NCI-H2227 (cell line): ENCODE measurements around the gene ARIH1.

Experiments used
- DNase-seq: peaks from one replicate; lab custom pipeline; 2025; ENCODE audit not compliant: unreplicated experiment; lab: John Stamatoyannopoulos, UW

The ARIH1 gene

GRCh38 chr15:72486144-72486543 is 12.0 kb downstream of the ARIH1 start:
- DNase-seq, result no peak

DNA sequence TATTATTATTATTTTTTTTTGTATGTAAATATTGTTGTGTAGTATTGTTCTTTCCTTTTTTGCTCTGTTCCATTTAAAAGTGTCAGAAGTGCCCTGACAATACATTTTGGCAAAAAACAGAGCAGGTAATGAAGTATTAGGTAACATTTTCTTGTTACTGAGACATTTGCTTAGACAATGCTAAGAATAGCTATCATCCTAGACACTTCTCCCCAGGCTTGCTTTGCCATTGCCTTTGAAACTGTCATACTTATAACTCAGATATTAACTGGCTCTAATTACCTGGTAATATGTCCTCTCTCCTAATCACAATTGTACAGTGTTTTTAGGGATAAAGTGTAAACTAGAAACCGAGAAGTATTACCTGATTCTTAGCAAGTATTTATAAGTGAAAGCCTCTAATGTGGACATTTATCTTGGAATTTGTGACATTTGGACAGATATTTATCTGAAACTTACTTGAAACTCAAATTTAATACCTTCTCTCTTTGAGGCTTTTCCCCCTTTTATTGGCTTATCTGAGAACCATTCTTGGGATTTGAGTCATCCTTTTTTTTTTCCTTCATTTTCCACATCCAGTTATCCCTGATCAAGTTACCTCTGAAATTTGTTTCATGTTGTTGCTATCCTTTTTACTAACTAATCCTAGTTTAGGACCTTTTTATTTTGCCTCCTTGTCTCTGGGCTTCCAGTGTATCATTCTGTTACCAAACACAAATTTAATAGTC is 13.1 kb downstream of the ARIH1 start:
- no peak for DNase-seq

DNA sequence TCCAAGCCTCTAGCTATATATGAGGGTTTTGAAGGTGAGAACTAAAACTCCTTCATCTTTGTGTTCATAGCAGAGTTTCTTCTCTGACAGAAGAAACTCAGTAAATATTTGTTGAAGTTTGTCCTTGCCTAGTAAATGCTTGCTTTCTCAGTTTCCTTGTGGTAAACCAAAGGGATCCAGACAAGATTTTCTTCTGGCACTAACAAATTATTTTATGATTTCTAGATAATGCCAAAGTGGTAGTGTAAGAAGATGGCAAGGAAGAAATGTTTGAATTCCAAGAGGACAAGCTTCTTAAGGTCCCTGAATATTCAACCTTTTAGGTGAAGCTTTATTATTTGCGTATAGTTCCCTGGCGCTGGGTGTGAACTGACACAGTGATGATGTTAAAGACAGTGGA is 14.4 kb downstream of the ARIH1 start:
- no peak for DNase-seq

- DNase-seq, result no peak
Measured at GRCh38 chr15:72489943-72490554, 15.9 kb downstream of the ARIH1 start.

- DNase-seq, result no peak
Measured at GRCh38 chr15:72491768-72492167, 17.6 kb downstream of the ARIH1 start.

- no peak for DNase-seq
Measured at GRCh38 chr15:72492733-72493132, 18.6 kb downstream of the ARIH1 start.

- DNase-seq, result no peak
Measured at GRCh38 chr15:72493220-72493619, 19.1 kb downstream of the ARIH1 start.

- DNase-seq, result no peak
Measured at GRCh38 chr15:72495007-72495406, 20.9 kb downstream of the ARIH1 start.

DNA sequence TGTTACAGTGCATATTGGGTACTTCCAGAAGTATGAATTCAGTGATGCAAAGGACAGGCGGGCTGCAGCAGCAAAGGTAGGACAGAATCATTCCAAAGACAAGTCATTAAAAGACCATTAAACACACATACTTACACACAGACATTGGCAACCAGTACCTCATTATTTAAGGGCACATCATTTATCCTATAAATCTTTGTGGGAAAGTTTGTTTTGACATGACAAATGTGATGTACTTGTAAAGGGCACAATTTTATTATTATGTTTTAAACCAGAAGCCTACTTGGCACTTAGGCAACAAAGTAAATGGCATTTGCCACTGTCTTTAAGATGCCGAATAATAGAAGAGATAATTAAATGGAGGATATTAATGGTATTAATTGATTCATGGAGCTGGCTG is 22.7 kb downstream of the ARIH1 start:
- no peak for DNase-seq

DNA sequence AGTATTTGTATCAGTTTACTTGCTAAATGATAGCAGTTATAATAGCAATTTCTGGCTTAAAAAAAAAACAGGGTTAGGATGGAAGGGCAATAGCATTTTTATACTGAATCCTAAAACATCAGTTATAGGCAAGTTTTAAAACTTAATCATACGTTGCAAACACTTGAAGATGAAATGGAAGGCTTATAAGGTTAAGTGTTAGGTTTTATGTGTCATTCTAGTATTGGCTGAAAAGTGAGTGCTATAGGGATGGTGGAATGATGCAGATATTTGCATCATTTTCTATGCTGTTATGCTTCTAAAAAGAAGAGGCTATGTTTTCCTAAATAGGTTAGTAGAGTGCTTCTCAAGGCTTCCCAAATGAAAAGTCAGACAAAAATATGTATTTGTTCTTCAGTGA is 23.3 kb downstream of the ARIH1 start:
- DNase-seq, result no peak

GRCh38 chr15:72502220-72502809 is 28.2 kb downstream of the ARIH1 start:
- DNase-seq, result no peak

DNA sequence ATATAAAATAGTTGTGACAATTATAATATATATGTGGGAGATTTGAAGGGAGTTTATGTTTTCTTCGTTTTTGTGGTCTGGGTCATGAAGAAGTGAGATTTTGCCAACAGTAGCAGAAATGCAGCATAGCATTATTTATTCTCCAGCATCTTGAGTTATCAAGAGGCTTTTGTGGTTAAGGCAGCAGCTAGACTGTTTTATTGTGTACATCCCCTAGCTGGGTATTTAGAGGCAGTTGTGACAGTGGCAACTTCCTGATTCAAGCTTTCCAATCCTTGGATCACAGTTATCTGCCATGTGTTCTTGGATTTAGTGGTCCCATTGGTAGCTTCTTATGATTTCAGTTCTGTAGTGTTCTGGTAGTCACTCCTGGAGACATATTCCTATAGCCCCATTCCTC is 29.0 kb downstream of the ARIH1 start:
- no peak for DNase-seq

- DNase-seq, result no peak
Measured at GRCh38 chr15:72507402-72508092, 33.4 kb downstream of the ARIH1 start.

DNA sequence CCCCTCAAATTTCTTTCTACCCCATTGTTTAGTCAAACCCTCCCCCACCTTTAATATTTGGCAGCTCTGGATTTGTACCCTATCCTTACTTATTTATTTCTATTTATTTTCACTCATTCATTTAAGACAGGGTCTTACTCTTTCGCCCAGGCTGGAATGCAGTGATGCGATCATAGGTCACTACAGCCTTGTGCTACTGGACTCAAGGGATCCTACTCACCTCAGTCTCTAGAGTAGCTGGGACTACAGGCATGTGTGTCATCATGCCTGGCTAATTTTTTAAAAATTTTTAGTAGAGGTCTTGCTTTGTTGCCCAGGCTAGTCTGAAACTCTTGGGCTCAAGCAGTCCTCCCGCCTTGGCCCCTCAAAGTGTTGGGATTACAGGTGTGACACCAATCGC is 35.4 kb downstream of the ARIH1 start:
- DNase-seq, result no peak

- no peak for DNase-seq
Measured at GRCh38 chr15:72511536-72511935, 37.4 kb downstream of the ARIH1 start.

DNA sequence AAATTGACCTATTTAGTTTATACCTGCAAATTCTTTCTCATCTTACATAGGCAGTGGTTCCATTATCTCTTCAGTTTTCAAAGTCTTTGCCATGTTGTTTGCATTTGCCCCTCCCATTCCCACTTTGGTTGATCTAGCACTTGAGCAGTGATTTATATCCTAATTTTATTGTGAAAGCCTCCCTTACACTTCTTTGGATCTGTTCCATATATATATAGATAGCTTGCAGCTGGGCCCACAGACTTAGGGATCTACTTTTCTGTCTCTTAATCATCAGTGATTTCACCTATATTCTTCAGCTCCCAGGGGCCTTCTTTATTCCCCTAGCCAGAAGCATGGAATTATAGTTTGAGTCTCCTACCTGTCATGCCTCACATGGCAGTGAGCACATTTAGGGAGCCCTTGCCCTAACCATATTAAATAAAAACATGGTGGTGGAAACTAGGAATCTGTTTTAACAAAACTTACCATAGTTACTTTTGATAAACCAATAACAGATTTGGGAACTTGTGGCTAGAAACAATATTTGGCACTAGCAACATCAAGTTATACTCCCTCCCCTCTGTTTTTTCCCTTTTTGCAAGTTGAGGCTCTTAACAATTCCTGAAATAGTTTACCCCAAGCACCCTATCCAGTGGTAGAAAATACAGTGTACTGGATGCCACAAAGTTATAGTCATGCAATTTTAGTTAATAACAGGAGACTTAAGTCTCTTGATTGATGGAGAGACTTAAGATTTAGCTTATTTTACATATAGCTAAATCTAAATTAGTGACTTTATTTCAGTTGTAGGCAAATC is 41.7 kb downstream of the ARIH1 start:
- DNase-seq, result no peak

DNA sequence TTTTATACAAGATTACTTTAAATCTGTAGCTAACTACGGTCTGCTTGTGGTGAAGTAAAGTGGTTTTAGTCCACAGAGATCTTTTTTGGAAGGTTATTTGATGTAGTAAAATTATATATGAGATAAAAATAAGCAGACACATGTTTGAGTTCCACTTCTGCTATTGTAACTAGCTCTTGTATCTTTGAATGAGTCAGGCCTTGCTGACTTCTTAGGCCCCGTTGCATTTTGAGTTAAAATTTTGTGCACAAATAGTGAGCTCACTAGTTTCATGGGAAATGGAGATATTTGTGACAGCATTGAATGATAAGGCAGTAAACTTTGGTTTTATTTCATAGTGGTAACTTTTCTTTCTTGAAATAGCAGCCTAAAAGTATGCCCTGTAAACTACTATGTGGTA is 42.6 kb downstream of the ARIH1 start:
- DNase-seq, result no peak

DNA sequence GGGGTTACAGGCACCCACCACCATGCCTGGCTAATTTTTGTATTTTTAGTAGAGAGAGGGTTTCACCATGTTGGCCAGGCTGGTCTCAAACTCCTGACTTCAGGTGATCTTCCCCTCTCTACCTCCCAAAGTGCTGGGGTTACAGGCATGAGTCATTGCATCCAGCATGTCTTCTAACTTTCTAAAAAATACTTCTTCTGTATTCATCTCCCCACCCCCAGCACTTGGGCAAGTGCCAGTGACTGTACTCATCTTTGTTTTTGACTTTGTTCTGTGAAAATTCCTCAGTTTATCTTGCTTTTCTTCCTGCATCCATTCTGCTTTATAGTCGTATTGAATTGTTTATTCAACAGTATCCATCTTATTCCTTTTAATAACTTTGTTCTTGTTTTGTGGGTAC is 47.6 kb downstream of the ARIH1 start:
- no peak for DNase-seq

DNA sequence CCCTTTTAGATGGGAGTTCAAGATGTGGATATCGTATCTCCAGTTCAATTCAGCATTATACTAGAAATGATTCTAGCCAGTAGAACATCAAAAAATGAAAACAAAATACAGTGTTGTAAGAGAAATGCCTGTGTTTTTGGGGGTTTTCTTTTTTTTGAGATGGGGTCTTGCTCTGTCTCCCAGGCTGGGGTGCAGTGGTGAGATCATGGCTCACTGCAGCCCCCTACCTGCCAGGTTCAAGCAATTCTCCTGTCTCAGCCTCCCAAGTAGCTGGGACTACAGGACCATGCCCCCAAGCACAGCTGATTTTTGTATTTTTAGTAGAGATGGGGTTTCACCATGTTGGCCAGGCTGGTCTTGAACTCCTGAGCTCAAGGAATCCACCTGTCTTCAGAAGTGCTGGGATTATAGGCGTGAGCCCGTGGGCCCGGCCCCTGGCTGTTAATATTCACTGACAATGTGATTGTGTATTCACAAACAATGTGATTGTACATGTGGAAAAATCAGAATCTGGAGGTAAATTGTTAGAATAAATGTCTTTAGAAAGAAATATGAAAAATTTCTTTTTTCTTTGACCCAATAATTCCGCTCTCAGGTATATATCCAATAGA is 59.0 kb downstream of the ARIH1 start:
- DNase-seq, result no peak

- no peak for DNase-seq
Measured at GRCh38 chr15:72534523-72534922, 60.4 kb downstream of the ARIH1 start.

GRCh38 chr15:72535911-72536310 is 61.8 kb downstream of the ARIH1 start:
- no peak for DNase-seq
